ENCODE measurements around the gene IL9. TPM values are rescaled to one million over a fixed set of nuclear protein-coding genes. Genes with fewer than 3 reads are reported as not detected.

The IL9 gene
- total RNA-seq, 1 experiment from 2014 or later = not detected

DNA sequence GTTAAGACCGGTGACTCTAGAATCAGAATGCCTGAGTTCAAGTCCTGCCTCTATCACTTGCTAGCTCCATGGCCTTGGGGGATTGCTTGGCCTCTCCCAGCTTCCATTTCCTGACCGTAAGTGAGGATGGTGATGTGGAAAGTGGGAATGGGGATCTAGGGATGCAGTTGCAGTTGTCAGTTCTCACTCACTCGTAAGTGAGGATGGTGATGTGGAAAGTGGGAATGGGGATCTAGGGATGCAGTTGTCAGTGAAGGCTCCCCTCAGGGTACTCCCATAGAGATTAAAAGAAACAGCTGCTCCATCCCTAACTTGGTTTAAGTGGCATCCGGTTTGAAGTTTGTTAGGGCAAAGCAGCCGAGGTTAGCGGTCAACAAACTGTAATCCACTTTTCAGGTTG is 3.0 kb upstream of the IL9 start:
- in situ Hi-C loops (cut with HindIII; ENCODE audit: low pct_unique_long_range_greater_than_20kb, low sequenced_read_pairs) = no loop called here
- no peak for DNase-seq (ENCODE audit: low read depth)

DNA sequence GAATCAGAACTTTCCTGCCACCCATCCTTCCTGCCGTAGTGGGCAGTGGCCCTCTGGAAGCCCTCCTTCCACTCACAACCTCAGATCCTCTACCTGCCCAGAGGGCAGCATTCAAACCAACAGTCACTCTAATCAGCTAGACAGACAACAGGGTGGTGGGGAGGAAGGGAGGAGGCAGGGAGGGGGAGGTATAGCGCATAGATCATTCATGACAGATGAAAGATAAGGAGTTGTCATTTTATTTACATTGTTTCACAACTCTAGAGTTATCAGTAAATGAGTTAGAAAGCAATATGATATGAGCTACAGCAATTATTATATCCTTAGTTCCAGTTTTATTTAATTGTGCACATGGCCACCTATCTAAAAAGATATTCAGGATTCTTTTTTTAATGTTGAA is 852 bp downstream of the IL9 start:
- in situ Hi-C loops (cut with HindIII; ENCODE audit: low pct_unique_long_range_greater_than_20kb, low sequenced_read_pairs) = no loop called here
- DNase-seq (ENCODE audit: low read depth) = no peak

DNA sequence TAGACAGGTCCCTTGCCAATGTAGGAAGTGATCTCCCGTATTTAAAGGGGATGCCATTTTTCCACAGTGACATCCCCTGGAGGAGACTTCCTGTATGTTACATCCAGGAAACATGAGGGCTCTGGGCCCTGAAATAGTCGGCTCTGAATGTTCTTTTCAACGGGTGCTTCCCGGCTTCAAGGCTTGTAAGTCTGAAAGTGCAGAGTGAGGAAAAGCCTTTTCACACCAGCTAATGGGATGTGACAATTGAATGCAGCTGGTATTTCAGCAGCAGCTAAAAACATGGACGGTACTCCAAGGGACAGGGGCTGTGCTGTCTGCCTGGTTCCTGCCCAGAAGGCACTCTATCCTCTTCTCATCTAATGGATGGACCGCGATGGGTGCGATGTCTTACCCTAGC is 1.4 kb downstream of the IL9 start:
- DNase-seq (ENCODE audit: low read depth) = no peak
- in situ Hi-C loops (cut with HindIII; ENCODE audit: low pct_unique_long_range_greater_than_20kb, low sequenced_read_pairs) = no loop called here

DNA sequence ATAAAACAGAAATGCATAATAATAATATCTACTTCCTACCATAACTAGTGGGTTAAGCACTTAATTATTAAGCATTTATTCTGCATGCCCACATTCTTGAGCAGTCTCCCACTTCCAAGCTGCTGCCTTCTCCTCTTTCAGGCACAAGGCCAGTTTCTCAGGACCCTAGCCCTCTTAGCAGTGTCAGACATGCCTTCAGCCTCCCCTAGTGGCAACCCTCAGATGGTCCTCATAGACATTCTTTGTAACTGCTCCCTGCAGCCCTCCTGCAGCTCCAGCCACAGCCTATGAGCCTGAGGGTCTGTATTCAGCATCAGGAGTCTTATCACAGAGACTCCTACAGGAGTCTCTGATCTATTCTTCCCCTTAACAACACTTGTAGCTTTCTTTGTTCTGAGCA is 3.9 kb downstream of the IL9 start:
- in situ Hi-C loops (cut with HindIII; ENCODE audit: low pct_unique_long_range_greater_than_20kb, low sequenced_read_pairs) = no loop called here
- DNase-seq (ENCODE audit: low read depth) = no peak

DNA sequence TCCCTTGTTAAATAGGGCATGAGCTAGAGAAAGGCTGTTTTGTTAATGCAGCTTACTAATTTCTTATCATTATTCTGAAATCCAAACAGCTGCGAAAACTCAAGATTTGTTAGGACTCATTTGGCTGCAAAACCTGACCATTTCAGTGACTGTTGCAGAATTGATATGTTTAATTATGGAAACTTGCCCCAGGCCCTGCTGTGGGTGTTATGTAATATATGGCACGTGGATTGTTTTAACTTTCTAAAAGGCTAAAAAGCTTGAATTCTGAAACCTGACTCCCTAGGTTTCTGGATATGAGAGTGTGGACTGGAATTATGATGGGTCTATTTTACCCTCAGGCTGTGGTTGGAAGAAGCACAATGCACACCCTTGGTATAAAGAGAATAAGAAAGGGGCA is 4.4 kb downstream of the IL9 start:
- in situ Hi-C loops (cut with HindIII; ENCODE audit: low pct_unique_long_range_greater_than_20kb, low sequenced_read_pairs) = no loop called here
- DNase-seq (ENCODE audit: low read depth) = no peak

- no peak for DNase-seq (ENCODE audit: low read depth)
- in situ Hi-C loops (cut with HindIII; ENCODE audit: low pct_unique_long_range_greater_than_20kb, low sequenced_read_pairs) = no loop called here
Measured at GRCh38 chr5:135890867-135891266, 4.8 kb downstream of the IL9 start.

- in situ Hi-C loops (cut with HindIII; ENCODE audit: low pct_unique_long_range_greater_than_20kb, low sequenced_read_pairs) = no loop called here
- no peak for DNase-seq (ENCODE audit: low read depth)
Measured at GRCh38 chr5:135890296-135890695, 5.3 kb downstream of the IL9 start.

GRCh38 chr5:135887881-135888614 is 7.6 kb downstream of the IL9 start:
- DNase-seq (ENCODE audit: low read depth) = no peak
- in situ Hi-C loops (cut with HindIII; ENCODE audit: low pct_unique_long_range_greater_than_20kb, low sequenced_read_pairs) = no loop called here

GRCh38 chr5:135887447-135887864 is 8.2 kb downstream of the IL9 start:
- peak; percentile 55 for DNase-seq (ENCODE audit: low read depth)
- in situ Hi-C loops (cut with HindIII; ENCODE audit: low pct_unique_long_range_greater_than_20kb, low sequenced_read_pairs) = no loop called here

GRCh38 chr5:135886136-135886535 is 9.5 kb downstream of the IL9 start:
- in situ Hi-C loops (cut with HindIII; ENCODE audit: low pct_unique_long_range_greater_than_20kb, low sequenced_read_pairs) = no loop called here

GRCh38 chr5:135885031-135885430 is 10.6 kb downstream of the IL9 start:
- in situ Hi-C loops (cut with HindIII; ENCODE audit: low pct_unique_long_range_greater_than_20kb, low sequenced_read_pairs) = no loop called here
- no peak for DNase-seq (ENCODE audit: low read depth)

More at GRCh38 chr5:135886136-135886535, 9.5 kb downstream of the IL9 start:
- no peak for DNase-seq (ENCODE audit: low read depth)

DNA sequence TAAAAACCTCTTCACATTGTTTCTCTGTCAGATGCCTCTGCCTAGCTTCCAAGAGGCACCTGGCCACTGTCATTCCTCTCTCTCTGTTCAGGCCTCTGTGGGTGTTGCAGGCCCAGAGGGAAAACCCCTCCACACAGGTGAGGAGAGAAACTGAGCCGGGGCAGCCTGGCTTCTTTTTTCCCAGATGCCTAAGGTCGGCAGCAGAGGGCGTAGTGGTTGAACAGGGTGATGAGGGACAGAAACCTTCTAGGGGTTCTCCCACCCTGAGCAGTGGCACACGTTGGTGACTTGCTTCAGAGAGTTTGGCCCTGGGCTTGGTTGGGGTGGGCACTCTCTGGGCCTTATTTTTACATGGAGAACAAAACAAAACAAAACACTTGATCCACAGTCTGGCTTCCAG is 12.2 kb downstream of the IL9 start:
- in situ Hi-C loops (cut with HindIII; ENCODE audit: low pct_unique_long_range_greater_than_20kb, low sequenced_read_pairs) = no loop called here
- DNase-seq (ENCODE audit: low read depth) = no peak

DNA sequence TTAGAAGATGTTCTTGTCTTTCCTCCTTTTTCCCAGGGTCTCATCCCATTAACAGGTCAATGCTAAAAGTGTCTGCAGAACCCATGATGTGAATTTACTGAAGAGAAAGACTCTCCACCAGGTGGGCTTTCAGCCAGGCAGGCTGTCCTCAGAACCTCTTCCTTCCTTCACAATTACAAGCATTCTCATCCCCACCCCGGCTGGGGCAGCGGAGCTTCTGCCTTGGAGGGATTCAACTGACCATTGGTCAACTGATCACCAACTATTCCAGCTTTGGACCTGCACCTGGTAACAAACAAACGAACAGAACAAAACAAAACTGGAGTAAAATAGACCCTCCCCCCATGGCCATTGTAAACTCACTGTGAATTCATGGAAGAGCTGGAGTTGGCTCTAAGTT is 12.6 kb downstream of the IL9 start:
- DNase-seq (ENCODE audit: low read depth) = no peak
- in situ Hi-C loops (cut with HindIII; ENCODE audit: low pct_unique_long_range_greater_than_20kb, low sequenced_read_pairs) = no loop called here

DNA sequence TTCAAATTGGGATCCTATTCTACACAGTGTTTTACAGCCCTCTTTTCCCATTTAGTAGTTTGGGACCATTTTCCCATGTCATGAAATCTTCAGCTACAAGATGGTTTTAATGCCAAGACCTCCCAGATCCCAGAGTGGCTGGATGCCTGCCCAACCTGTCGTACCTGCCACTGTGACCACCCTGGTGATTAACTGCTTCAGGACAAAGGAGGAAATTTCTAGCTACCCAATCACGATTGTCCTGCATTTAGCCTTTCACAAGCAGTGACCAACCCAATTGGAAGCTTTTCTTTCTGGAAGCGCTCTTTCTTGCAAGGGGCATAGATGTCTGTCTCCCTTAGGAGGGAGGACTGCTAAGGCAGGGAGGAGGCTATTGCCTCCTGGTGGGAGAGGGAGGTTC is 13.8 kb downstream of the IL9 start:
- in situ Hi-C loops (cut with HindIII; ENCODE audit: low pct_unique_long_range_greater_than_20kb, low sequenced_read_pairs) = no loop called here
- DNase-seq (ENCODE audit: low read depth) = no peak

GRCh38 chr5:135881244-135881643 is 14.4 kb downstream of the IL9 start:
- in situ Hi-C loops (cut with HindIII; ENCODE audit: low pct_unique_long_range_greater_than_20kb, low sequenced_read_pairs) = no loop called here
- no peak for DNase-seq (ENCODE audit: low read depth)

GRCh38 chr5:135880801-135881200 is 14.8 kb downstream of the IL9 start:
- in situ Hi-C loops (cut with HindIII; ENCODE audit: low pct_unique_long_range_greater_than_20kb, low sequenced_read_pairs) = no loop called here
- peak; percentile 7 for DNase-seq (ENCODE audit: low read depth)

GRCh38 chr5:135880278-135880677 is 15.4 kb downstream of the IL9 start:
- in situ Hi-C loops (cut with HindIII; ENCODE audit: low pct_unique_long_range_greater_than_20kb, low sequenced_read_pairs) = no loop called here
- DNase-seq (ENCODE audit: low read depth) = no peak

GRCh38 chr5:135879591-135879990 is 16.1 kb downstream of the IL9 start:
- no peak for DNase-seq (ENCODE audit: low read depth)
- in situ Hi-C loops (cut with HindIII; ENCODE audit: low pct_unique_long_range_greater_than_20kb, low sequenced_read_pairs) = no loop called here

DNA sequence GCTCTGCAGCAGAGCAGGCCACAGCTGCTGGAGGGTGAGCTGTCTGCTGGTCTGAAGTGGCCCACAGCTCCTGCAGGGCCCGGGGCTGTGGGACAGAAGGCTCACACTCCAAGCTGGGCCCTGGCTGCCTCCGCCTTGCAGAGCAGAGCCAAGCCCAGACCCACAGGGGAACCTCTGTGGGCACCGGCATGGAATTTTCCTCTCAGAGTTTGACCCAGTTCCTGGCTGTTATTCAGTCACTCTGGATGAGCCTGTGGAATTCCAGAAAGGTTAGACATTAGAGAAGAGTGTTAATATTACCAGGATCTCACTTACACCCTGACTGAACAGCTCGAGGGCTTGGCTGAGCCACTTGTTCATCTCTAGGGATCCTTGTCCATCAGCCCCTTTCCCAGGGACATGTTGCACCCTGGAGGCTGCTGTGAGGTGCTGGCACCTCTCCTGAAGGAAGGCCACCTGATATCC is 17.5 kb downstream of the IL9 start:
- peak; percentile 17 for DNase-seq (ENCODE audit: low read depth)
- in situ Hi-C loops (cut with HindIII; ENCODE audit: low pct_unique_long_range_greater_than_20kb, low sequenced_read_pairs) = no loop called here

DNA sequence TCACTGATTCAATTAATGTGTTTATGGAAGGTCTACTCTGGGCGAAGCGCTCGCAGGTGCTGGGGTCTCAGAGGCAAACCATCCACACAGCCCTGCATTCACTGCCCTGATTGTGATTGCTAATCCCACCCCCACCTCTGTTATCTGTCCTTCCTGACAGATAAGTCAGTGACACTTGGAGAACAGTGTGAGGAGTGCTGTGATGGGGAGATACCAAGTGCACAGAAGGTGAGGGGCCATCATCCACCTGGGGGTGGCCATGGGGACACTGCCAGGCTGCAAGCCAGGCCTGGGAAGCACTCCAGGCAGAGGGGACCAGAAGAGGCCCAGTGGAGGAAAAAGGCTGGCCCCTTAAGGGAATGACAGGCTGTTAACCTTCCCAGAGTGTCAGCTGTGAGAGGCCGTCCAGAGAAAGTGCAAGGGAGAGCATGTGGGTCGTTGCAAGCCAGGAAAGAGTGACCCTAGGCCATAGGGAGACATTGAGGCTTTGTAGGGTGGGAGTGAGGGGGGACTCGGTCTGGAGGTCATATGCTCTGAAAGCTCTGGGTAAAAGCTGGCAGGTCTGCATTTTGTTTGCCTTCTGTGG is 18.0 kb downstream of the IL9 start:
- no peak for DNase-seq (ENCODE audit: low read depth)
- in situ Hi-C loops (cut with HindIII; ENCODE audit: low pct_unique_long_range_greater_than_20kb, low sequenced_read_pairs) = no loop called here

Data from Caki2 (cell line).